Measurements from ENCODE around the gene E2F2.
"Not testable (repeated sequence)": the region's sequence is repeated elsewhere in the genome, so short reads cannot be mapped to it uniquely, and the experiment has no call there.

E2F2 gene

GRCh38 chr1:23546897-23547584, 16.0 kb upstream of the E2F2 start:
- H3K9me3 ChIP-seq = no peaks in the 10 kb centered on the region
- H3K27me3 ChIP-seq = peaks cover 62% of the 10 kb centered on the region
- TF ChIP-seq CTCF (IDR thresholded peaks at IDR 0.05) = no peak
- H3K4me1 ChIP-seq (ENCODE audit: control insufficient read depth in 1 of 2, insufficient read depth in 1 of 2, low read depth in 1 of 2, low read length in 1 of 2) = no peaks in the 10 kb centered on the region
- H3K36me3 ChIP-seq = no peaks in the 10 kb centered on the region
- no peak overlapping the region for H3K27ac ChIP-seq
- H3K4me3 ChIP-seq (ENCODE audit: low read depth in 1 of 2, low read length in 1 of 2) = no peak overlapping the region

GRCh38 chr1:23545851-23546250, 14.8 kb upstream of the E2F2 start:
- no peak overlapping the region for H3K27ac ChIP-seq
- TF ChIP-seq CTCF (IDR thresholded peaks at IDR 0.05) = no peak
- no peak overlapping the region for H3K4me3 ChIP-seq (ENCODE audit: low read depth in 1 of 2, low read length in 1 of 2)
- H3K4me1 ChIP-seq (ENCODE audit: control insufficient read depth in 1 of 2, insufficient read depth in 1 of 2, low read depth in 1 of 2, low read length in 1 of 2) = no peaks in the 10 kb centered on the region
- no peaks in the 10 kb centered on the region for H3K36me3 ChIP-seq
- peaks cover 54% of the 10 kb centered on the region for H3K27me3 ChIP-seq
- no peaks in the 10 kb centered on the region for H3K9me3 ChIP-seq

DNA sequence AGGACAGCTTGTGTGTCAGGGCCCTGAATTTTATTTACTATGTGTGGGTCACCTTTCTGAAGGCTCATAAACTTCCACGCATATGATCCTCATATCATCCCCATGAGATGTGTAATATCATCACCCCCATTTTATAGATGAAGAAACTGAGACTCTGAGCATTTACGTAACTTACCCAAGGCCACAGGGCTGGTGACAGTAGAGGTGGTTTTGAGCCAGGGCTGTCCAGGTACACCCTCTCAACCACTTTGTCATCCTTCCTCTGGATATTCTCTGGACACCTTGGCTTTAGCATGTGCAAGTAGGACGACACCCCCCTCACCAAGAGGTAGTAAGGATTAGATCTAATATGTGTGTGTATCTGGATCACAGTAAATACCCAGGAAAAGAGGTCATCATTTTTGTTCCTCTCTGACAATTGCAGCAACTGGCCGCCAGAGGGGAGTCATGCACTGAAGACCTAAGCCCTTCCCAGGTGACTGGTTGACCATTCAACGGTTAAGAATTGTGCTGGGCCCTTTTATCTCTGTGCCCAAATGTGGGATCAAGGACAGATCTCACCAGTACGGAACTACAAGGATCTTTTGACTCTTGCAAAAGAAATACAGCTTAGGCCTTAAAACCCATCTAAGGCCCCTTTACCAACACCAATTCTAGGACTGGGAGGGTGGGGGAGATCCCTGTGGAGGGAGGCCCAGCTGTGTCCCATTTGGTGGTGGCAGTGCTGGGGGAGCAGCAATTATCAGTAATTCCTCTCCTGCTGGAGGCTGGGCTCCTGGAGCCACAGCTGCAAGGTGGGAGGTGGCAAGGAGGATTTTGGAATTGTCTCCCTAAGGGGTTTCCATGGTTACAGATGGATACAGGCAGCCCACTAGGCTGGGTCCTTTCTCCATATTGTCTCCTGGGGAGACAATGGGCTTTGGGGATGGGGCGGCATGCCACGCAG, 13.7 kb upstream of the E2F2 start:
- peaks cover 45% of the 10 kb centered on the region for H3K27me3 ChIP-seq
- H3K9me3 ChIP-seq = no peaks in the 10 kb centered on the region
- H3K4me1 ChIP-seq (ENCODE audit: control insufficient read depth in 1 of 2, insufficient read depth in 1 of 2, low read depth in 1 of 2, low read length in 1 of 2) = peaks cover 3 to 4% of the 10 kb centered on the region in 2 experiments
- peak; percentile 95 for TF ChIP-seq CTCF (IDR thresholded peaks at IDR 0.05)
- H3K36me3 ChIP-seq = no peaks in the 10 kb centered on the region
- H3K4me3 ChIP-seq (ENCODE audit: low read depth in 1 of 2, low read length in 1 of 2) = no peak overlapping the region
- H3K27ac ChIP-seq = no peak overlapping the region

DNA sequence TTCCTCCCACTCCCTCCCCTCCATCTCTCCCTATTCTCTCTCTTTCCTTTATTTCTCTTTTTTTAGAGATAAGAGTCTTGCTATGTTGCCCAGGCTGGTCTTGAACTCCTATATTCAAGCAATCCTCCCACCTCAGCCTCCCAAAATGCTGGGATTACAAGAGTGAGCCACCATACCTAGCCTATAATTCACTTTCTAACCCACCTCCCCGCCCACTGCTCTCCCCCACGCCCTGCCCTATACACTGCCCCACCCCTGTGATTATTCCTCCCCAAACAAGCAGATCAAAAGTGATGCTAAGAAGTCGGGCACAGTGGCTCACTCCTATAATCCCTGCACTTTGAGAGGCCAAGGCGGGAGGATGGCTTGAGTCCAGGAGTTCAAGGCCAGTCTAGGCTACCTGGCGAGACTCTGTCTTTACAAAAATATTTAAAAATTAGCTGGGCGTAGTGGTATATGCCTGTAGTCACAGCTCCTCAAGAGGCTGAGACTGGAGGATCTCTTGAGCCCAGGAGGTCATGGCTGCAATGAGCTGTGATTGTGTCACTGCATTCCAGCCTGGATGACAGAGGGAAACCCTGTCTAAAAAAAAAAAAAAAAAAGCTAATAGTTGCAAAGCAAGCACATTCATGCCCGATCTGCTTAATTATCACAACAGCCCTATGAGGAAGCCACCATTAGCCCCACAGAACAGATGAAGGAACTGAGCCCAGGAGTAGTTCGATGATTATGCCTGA, 12.8 kb upstream of the E2F2 start:
- no peak overlapping the region for H3K27ac ChIP-seq
- TF ChIP-seq CTCF (IDR thresholded peaks at IDR 0.05) = no peak
- peaks cover 8 to 10% of the 10 kb centered on the region in 2 experiments for H3K4me1 ChIP-seq (ENCODE audit: control insufficient read depth in 1 of 2, insufficient read depth in 1 of 2, low read depth in 1 of 2, low read length in 1 of 2)
- no peak overlapping the region for H3K4me3 ChIP-seq (ENCODE audit: low read depth in 1 of 2, low read length in 1 of 2)
- H3K36me3 ChIP-seq = no peaks in the 10 kb centered on the region
- H3K9me3 ChIP-seq = no peaks in the 10 kb centered on the region
- peaks cover 36% of the 10 kb centered on the region for H3K27me3 ChIP-seq

GRCh38 chr1:23542940-23543339, 11.9 kb upstream of the E2F2 start:
- H3K27me3 ChIP-seq = peaks cover 27% of the 10 kb centered on the region
- H3K4me3 ChIP-seq (ENCODE audit: low read depth in 1 of 2, low read length in 1 of 2); H3K27ac ChIP-seq: not testable (repeated sequence)

More at GRCh38 chr1:23542940-23543339, 11.9 kb upstream of the E2F2 start:
- H3K4me1 ChIP-seq (ENCODE audit: control insufficient read depth in 1 of 2, insufficient read depth in 1 of 2, low read depth in 1 of 2, low read length in 1 of 2); H3K9me3 ChIP-seq; H3K36me3 ChIP-seq: not testable (repeated sequence)

Data from neutrophil (primary cell).